NCI-H446 treated with DMSO at 0.1 percent for 48 hours (cell line): ENCODE results near the gene PTP4A2.
"Not testable (repeated sequence)": the region's sequence is repeated elsewhere in the genome, so short reads cannot be mapped to it uniquely, and the experiment has no call there.

Experiments used
- DNase-seq: peaks from one replicate; lab custom pipeline; 2025; lab: John Stamatoyannopoulos, UW

PTP4A2 gene

DNA sequence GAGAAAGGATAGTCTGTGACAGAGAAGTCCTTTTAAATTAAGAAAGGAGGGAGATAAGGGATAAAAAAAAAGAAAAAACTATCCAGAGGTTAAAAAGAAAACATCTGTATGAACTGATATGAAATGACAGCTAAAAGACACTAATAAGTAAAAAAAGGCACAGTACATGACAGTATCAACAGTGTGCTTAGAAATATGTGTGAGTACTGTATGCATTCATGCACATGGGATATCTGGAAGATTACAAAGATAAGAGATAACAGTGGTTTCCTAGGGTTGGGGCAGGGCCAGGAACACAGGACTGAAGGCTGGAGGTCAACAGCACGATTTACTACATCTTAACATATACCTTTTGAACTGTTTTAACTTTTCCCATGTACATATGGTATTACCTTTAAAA, 13.3 kb downstream of the PTP4A2 start:
- no peak for DNase-seq

- DNase-seq, result no peak
Measured at GRCh38 chr1:31923901-31924535, 14.2 kb downstream of the PTP4A2 start.

- no peak for DNase-seq
Measured at GRCh38 chr1:31920956-31921355, 17.2 kb downstream of the PTP4A2 start.

DNA sequence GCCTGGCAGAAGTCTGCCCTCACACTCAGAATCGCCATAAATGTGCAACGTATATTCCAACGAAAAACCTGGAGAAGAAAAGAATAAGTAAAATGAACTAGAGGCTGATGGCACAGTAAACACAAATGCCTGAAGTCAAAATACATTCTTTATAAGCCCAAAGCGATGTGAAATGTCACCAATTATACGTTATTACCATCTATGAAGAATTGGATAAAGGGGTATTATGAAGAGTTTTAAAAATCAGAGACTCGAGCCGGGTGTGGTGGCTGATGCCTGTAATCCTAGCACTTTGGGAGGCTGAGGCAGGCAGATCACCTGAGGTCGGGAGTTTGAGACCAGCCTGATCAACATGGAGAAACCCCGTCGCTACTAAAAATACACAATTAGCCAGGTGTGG, 18.6 kb downstream of the PTP4A2 start:
- DNase-seq, result no peak

- no peak for DNase-seq
Measured at GRCh38 chr1:31915438-31915837, 22.7 kb downstream of the PTP4A2 start.

DNA sequence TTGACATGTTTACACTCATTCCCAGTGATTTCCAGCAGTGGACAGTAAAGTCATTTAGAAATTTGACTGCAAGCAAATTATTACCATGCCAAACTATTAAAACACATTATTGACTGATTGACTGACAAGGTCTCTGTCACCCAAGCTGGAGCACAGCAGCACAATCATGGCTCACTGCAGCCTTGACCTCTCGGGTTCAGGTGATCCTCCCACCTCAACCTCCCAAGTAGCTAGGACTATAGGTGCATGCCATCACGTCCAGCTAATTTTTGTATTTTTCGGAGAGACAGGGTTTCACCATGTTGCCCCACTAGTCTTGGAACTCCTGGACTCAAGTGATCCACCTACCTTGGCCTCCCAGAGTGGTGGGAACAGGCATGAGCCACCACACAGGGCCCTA, 24.2 kb downstream of the PTP4A2 start:
- no peak for DNase-seq

DNA sequence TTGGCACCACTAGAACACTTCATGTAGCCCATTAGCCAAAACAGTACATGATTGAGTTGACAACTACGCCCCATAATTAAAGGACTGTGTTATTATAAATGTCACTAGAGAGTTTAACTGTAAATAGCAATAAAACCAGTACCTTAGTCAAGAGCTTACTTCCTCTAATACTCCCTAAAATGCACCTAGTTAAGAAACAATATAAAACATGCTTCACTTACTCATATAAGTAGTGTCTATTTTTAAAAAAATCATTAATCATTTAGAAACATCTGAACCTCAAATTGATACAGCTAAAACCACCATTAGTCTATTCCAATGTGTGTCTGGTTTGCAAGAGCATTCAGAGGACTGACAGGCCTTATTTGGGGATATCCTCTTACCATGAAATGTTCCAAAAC, 25.3 kb downstream of the PTP4A2 start:
- no peak for DNase-seq

- DNase-seq, result no peak
Measured at GRCh38 chr1:31911994-31912780, 26.0 kb downstream of the PTP4A2 start.

- no peak for DNase-seq
Measured at GRCh38 chr1:31910933-31911332, 27.2 kb downstream of the PTP4A2 start.

DNA sequence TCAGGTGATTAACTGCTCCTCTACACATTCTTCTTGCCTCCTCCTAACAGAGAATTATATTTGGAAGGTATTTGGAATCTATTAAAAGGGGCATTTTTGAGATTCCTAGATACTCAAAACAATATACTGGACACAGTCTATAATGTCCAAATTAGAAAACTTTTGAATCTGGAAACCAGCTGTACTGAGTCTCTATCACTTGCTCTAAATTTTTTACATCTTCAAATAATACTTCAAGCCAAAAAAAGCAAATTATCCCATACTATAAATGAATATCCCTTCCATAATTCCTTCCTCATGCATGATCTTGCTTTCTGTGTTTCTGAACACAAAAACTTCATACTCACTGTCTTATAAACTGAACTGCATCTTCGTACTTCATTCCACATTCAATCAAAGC, 28.5 kb downstream of the PTP4A2 start:
- no peak for DNase-seq

- DNase-seq, result no peak
Measured at GRCh38 chr1:31906557-31906956, 31.6 kb downstream of the PTP4A2 start.

GRCh38 chr1:31905681-31906080, 32.5 kb downstream of the PTP4A2 start:
- DNase-seq, result no peak

DNA sequence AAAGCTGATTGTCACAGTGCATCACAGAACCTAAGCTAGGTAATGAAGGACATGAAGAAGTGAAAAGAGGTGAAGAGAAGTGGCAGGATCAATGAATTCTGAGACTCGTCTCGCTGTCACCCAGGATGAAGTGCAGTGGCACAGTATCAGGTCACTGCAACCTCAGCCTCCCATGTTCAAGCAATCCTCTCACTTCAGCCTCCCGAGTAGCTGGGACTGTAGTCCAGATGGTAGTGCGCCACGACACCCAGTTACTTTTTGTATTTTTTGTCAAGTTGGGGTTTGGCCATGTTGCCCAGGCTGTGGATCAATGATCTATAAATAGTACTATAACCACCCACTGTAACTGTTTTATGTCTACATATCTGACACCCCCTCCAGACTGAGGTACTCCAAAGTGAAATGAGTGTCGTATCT, 33.1 kb downstream of the PTP4A2 start:
- no peak for DNase-seq

- no peak for DNase-seq
Measured at GRCh38 chr1:31904339-31905092, 33.7 kb downstream of the PTP4A2 start.

- DNase-seq, result no peak
Measured at GRCh38 chr1:31902510-31902860, 35.7 kb downstream of the PTP4A2 start.

GRCh38 chr1:31901838-31902509, 36.2 kb downstream of the PTP4A2 start:
- DNase-seq, result no peak

DNA sequence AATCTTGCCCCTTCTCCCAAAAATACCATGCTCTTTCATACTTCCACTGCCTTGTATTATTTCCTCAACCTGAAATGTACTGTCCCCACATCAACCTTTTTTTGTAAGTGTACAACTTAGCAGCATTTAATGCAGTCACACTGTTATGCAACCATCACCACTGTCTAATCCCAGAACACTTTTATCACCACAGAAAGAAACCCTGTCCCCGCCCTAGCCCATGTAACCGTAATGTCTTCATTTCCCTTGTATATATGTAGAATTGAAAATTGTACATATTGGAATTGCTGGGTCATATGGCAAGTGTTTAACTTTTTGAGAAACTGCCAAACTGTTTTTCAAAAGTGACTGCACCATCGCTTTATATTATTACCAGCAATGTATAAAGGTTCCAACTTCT, 37.4 kb downstream of the PTP4A2 start:
- no peak for DNase-seq

DNA sequence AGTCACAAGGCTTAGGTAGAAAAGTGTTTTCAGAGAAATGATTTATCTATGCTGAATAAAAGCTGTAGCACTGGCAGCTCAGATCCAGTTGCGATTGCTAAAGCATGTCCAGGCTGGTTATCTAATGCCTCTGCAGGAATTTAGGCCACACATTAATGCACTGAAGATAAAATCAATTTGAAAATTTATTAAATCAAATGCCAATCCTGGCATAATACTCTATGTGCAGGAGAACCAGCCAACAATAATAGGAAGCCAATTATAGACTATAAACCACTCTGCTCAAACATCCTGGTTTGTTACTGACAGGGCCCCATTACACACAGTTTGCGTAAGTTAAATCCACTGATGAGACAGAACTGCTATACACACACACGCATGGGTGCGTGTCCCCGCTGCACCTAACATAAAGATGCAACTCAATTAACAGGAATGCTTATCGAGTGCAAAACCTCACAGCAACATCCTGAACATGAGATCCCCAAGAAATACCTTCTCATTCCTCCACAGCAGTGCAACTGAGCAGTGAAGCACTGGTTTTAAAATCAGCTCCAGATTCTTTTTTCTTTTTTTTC, 40.6 kb downstream of the PTP4A2 start:
- DNase-seq, result no peak

DNA sequence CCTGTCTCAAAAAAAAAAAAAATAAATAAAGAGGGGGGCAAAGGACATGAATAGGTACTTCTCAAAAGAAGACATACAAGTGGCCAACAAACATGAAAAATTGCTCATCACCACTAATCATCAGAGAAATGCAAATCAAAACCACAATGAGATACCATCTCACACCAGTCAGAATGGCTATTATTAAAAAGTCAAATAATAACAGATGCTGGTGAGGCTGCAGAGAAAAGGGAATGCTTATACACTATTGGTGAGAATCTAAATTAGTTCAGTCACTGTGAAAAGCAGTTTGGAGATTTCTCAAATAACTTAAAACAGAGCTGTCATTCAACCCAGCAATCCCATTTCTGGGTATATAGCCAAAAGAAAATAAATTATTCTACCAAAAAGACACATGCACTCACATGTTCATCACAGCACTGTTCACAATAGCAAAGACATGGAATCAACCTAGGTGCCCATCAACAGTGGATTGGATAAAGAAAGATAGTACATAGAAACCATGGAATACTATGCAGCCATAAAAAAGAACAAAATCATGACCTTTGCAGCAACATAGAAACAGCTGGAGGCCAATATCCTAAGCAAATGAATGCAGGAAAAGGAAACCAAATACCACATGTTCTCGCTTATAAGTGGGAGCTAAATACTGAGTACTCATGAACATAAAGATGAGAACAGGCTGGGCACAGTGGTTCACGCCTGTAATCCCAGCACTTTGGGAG, 42.5 kb downstream of the PTP4A2 start:
- not testable (repeated sequence) for DNase-seq

DNA sequence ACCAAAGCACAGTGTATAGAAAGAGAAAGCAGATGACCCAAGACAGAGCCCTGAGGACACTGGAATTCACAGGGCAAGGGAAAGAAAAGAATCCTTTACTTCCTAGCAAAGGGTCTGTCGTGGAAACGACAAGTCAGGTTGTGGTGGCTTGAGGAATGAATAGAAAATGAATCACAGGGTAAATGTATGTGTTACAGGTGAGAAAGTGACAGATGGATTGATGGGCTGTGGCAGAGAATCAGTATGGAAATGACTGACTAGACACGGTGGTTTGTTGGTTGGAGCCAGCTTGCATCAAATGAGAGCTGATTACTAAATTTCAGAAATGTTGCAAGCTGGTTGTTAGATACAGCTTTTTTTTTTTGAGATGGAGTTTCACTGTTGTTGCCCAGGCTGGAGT, 46.9 kb downstream of the PTP4A2 start:
- DNase-seq, result no peak

DNA sequence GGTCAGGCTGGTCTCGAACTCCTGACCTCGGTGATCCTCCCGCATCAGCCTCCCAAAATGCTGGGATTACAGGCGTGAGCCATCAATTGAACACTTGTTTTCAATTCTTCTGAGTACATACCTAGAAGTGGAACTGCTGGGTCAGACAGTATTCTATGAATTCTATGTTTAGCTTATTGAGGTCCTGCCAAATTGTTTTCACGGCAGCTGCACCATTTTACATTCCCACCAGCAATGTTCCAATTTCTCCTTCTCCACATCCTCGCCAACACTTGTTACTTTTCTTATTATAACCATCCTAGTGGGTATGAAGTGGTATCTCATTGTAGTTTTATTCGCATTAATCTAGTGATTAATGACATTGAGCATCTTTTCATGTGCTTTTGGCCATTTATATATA, 49.9 kb downstream of the PTP4A2 start:
- no peak for DNase-seq

GRCh38 chr1:31886866-31887265, 51.3 kb downstream of the PTP4A2 start:
- no peak for DNase-seq
